Stimulated activated CD4-positive, alpha-beta T cell treated with anti-CD3 and anti-CD28 coated beads, Interleukin-12 subunit alpha, Interleukin-12 subunit beta, amount 100 ng/mL, for 48 hours (primary cell): Measurements from ENCODE around the gene SPTBN1.

Source experiments
- DNase-seq, 3 donors: peaks; one replicate each; pipeline ENCODE4 v3.0.0-alpha.2; 2020; ENCODE audit warnings: low read depth in 2 of 3, low spot score in 1 of 3

The SPTBN1 gene

DNA sequence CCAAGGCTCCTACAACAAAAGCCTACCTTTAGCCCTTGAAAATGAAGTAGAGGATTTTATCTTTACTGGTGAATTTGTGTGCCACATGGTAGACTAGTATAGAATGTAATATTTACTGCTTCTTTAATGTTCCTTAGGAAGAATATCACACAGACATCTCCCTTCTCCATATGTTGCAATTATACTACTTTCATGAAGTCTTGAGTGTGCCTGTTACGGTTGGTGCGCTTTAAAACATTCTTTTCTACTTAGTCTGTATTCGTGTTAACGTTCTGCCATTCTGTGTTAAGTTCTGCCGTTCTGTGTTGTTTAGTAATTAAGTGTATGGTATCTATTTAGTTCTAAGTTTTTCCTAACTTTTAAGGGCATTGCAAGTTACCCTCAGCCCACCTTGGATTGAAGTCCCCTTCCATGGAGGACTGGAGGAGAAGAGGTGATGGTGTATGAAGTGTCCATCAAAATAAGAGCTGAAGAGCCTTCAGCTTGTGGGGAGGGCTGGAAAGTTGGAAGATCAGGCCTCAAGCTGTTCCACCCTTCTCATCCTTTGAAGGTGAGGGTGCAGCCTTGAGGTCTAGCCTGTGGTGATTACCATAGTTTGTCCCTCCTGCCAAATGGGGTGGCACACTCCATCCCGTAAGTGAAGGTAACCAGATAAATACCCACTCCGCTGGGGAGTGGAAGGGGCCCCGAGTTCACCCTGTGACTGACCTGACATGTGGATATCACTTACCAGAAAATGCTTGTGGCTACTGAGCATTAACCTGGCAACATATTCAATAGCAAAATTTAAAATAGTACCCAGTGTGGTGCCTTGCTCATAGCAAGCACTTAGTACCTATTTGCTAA, 131.3 kb downstream of the SPTBN1 start:
- DNase-seq: no peak

DNA sequence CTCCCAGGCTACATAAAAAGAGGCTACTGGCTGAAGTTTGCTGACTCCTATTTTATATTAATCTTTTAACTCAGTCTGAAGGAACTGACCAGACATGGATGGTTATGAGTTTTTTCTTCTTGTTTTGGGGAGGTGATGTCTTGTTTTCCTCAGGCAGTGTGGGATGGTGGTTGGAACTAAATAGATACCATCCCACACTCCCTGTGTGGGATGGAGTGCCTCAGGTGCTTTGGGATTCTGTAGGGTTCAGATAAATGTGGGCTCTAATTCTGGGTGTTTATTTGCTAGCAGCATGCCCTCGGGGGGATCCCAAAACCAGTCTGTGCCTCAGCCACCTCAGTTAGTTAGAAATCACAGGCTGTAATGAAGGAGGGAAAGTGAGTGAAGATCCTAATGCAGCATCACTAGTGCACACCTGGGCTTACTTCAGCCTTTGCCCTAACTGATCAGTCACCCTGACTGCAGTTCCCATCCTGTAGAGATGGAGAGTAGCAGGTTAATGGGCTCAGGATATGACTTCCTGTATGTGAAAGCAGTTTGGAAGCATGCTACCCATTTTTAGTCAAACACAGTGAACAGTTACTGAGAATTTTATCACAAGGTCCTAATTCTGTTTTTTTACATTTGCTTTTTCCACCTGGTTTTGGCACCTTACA, 132.2 kb downstream of the SPTBN1 start:
- no peak for DNase-seq

DNA sequence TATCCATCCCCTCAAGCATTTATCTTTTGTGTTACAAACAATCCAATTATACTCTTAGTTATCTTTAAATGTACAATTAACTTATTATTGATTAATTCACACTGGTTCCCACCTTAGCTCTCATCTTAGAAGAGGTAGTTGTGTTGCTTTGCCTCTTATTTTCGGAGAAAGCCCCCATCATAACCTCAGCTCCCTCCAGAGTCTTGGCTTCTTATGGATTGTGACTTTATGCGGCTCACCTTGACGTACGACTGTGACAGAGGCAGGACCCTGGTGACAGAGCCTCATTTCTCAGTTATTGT, 132.9 kb downstream of the SPTBN1 start:
- DNase-seq: no peak

DNA sequence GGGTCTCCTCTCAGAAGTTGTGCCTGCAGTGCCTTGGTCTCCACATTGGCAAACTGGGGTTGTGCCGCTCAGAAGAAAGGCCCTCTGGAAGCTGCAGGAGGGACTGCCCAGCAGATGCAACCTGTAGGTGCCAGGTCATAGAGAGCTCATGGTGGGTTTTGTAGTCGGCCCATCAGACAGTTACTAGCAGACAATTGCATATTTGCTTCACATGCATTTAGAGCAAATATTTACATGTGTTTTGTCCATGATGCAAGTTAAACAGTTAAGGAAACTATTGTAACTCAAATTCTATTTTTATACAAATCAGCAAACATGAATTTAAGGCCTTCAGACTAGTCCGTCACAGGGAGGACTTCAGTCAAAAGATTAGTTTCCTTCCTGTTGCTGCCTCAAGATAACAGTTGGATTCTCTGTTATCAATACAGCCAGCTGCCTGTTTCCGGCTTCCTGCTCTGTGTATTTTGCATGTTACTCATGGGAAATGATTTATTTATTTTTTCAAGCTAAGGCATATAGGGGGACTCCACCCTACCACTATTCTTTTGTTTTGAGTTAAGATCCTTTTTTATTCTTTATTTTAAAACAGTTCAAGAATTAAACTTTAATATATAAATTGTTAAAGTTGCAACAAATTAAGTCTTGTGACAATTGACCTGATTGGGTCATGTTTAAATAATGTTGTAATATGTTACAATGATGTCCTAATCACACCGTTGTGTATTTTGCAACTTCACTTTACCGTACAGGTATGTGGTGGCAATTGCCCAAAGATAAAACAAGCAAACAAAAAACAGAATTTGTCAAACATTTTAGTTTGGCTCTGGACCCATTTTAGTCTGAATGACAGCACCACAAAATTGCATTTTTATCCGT, 133.5 kb downstream of the SPTBN1 start:
- no peak for DNase-seq

DNA sequence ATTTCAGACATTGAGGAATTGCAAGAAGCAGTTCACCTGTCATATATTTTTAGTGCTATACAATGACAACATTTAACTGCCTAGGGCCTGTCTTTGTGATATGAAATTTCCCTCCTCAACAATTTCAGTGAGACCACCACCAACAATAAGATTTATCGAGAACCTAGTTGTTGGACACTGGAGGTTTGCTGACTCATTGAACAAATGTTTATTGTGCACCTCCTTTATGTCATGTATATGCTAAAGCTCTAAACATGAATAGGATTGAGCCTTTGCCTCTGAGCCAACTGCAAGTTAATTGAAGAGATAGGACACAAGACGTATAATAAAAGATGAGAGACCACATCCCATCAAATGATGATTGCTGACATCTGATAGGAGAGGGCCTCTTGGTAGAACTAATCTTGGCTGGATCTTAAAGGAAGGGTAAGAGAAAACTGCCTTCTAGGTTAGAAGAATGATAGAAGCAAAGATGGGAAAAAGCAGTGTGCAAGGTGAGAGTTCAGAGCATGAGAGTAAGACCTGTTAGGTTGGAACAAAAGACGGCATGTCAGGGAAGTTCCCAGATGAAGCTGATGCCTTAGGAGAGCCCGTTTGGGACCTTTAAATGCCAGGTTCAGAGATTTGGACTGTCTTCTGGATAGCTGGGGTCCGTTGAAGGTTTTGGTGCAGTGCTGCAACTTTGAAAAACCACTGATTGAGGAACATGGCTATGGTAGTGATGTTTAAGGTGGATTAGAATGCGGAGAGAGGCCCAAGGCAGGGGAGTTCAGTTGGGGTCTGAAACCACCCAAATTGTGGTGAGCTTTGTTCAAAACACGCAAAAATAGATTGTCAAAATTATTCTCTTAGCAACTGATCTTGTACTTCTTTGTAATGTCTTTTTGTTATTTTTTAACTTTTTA, 134.3 kb downstream of the SPTBN1 start:
- no peak for DNase-seq

DNA sequence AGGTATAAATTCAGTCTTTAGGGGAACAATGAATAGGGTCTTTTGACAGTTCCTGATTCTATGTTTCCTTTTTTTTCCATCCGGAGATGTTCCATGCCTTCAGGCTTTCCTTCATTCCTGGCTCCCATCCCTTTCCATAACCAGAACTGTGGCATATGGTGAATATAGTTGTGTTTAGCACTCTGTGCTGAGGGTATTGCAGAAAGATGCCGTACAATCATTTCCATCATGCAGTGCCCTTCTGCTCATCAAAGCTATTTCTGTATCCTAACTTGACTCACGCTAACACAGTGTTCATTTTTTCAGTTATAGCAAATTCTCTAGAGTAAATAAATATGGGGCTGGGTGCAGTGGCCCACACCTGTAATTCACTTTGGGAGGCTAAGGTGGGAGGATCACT, 135.4 kb downstream of the SPTBN1 start:
- no peak for DNase-seq

DNA sequence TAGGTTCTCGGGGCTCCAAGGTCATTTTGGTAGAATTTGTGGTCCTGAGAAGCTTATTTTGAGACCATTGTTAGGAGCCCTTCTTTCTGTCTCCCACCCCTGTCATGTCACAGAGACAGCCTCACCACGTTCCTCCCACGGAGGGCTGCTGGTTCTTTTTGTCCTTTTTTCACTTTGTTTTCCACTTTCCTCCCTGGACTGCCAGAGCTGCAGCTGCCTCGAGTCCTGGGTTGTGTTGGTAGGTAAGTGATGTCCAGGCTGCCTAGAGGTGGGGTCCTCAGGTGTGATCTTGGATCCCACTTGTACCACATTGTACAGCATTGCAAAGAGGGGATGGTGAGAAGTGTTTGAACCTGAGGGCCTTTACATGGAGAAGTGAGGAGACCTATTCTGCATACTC, 137.1 kb downstream of the SPTBN1 start:
- no peak for DNase-seq

DNA sequence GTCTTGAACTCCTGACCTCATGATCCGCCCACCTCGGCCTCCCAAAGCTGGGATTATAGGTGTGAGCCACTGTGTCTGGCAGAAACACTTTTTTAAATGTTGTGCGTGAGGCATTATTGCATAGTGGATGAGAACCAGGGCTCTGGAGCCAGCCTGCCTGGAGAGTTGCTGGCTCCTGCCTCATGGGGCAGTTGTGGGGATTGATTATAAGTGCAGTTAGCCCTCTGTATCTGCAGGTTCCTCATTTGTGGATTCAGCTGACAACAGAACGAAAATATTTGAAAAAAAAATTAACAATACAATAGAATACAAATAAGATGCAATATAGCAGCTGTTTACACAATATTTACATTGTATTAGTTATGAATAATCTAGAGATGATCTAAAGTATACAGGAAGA, 137.9 kb downstream of the SPTBN1 start:
- no peak for DNase-seq

DNA sequence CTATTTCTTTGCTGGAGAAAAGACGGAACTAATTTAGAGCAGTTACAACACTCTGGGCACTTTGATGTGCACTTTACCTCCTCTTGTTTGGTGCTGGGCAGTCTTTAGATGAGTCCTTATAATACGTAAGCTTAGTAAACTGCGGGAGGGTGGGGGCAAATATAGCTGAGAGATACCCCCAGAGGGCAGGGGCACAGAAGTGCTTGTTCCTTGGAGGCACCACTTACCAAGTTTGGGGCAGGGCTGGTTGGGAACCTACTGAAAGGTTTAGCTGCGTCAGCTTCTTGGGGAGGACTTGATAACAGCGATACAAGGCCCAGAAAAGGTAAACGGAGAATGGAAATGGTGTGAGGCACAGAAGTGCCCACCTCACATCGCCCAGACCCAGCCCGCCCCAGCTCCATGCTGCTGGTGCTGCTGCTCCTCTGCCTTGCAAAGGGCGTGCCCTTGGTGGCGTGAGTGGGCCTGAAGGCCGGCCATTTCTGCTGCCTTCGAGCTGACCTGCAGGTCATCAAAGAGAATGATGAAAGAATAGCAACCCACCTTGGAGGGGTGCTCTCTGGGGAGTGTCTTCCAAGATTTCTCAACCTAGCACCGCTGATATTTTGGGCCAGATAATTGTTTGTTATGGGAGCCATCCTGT, 139.2 kb downstream of the SPTBN1 start:
- DNase-seq: no peak

DNA sequence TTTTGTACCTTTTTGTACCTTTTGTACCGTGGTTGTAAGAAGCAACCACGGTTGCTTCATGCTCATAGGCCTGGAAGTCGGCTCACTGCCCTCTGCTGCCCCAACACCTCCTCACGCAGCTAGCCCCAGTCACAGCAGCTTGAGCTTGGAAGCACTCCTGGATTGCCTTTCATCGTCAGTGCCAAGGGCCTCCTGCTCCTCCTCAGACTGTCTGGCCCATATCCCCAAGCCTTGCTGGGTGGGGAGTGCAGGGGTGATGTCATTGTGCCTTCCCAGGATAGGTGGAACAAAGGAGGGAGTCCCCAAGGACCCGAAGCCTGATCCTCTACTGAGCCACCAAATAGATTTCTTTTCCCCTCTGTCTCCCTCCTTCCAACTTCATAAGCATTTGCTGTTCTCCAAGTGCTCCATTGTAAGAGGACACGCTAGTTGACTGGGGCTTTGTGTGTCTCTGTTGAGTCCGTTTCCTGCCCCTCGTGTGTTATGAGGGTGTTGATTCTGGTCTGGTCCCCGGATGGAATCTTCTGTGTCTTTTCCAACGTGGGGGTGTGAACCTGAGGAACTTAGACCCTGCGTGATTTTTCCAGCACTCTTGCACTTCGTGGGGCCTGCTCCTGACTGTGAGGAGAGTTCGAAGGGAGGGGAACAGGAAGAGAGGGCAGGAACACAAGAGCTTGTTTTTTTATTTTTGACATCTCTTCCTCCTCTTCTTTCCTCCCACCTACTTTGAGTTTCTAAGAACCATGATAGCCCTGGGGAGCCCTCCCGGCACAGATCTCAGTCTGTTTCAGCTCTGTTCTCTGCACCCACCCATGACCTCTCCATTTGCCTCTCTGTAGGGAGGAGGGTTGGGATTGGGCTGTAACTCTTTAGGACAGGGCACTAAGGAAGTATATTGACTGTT, 140.1 kb downstream of the SPTBN1 start:
- no peak for DNase-seq

DNA sequence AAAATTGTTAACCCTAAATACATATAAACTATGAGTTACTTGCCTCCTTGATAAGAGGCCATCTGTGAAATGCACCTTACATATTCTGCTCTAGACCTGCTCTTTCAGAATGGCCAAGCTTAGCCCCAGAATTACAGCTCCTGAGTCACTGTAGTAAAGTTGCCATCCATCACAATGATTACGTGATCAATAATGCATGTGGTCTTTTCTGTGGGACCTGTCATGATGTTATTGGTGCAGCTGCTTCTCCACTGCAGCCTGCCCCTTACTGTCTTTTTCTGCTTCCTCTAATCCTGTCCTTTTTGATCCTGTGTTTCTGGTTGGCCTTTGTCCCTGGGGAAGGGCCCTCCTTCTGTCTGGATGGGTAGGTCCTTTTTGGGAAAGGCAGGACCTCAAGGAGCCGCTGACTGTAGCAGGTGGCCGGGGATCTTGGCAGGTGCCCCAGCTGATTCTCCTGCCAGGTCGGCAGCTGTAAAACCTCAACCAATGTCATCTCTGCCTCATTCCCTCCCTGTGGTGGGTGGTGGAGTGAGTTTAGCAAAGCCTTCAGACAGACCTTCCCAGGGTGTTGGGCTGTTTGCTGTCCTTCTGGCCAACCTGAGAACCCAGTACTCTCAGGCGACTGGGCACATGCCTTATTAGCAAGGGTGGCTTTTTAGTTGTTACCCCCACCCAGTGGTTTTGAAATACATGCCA, 141.2 kb downstream of the SPTBN1 start:
- DNase-seq: no peak

DNA sequence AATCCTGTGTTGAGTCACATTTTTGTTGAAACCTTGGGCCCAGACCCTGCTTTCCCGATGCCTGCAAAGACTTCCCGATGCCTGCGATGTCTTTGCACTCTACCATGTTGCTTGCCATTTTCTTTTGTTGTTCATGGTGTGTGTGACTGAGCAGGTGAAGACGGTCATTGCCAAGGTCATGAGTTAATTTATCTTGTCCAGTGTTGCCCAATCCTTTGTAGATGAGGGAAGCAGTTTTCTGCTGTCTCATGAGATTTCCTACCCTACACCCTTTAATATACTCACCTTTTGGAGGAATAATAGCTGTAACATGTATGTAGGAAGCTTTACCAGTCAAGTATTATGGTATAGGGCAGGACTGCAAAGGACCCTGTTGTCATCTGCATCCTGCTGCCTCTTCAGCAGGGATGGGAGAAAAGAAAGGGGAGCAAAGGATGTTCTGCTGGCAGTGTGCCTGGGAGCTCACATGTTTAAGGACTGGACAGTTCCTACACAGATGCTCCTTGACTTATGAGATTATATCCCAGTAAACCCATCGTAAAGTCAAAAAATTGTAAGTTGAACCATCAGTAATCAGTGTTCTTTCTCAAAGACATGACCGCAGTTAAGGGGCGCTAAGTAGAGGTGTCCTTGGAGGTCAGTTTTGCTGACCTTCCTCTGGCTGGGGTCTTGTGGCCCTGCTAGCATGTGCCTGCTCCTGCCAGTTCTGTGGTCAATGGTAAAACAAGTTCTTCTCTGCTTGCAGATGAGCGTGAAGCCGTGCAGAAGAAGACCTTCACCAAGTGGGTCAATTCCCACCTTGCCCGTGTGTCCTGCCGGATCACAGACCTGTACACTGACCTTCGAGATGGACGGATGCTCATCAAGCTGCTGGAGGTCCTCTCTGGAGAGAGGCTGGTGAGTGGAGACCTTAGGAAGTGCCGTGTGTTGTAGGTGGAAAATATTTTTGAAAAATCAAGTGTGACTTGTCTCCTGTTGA, 142.5 kb downstream of the SPTBN1 start:
- no peak for DNase-seq

DNA sequence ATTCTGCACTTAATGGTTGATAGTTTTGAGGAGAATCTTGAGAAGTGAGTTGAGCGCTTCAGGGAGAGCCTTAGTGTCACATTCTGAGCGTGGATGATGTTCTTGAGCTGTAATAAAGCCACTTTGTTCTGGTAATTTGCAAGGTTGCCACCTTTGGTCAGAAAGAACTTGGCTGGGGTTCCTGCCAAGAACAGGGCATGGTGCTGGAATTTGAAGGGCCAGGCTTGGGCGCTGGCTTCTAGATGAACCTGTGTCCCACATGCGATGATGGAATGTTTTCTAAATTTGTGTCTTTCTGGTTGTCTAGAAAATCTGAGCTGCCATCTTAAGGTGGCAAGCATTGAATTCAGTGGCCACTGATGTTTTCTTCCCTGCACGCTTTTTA, 143.2 kb downstream of the SPTBN1 start:
- no peak for DNase-seq

DNA sequence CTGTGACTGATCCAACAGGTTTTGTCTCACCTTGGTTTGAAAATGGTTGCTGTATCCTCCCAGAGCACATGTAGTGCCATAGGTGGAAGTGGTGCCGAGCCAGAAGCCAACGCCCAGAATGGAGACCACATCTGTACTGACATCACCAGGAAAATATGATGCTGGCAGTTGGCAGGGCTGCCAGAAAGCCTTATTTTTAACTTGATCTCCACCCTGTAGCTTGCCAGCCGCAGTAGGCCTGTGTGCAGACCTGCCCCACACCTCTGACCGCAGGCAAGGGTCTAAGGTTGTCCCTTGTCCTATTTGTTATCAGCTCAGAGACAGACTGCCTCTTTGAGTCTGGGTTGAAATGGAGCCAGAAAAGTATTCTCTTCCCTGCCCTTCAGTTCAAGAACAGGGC, 143.8 kb downstream of the SPTBN1 start:
- no peak for DNase-seq

DNA sequence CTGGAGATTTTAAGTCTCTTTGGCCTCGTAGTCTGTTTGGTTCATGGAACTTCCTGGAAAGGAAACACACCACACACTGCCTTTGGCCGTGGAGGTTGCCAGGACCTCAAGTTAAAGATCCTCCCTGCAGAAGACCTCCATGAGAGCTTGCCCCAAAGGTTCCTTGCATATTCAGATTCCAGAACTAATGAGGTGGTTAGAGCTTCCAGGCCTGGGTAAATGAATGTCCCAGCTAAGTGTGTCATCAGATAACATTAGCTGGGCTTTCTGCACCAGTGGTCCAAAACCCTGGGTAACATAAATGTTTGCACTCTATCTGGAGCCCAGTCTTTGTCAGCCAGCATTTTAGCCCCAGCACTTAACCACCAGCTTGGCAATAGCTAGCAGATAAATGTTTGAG, 145.2 kb downstream of the SPTBN1 start:
- DNase-seq: no peak

DNA sequence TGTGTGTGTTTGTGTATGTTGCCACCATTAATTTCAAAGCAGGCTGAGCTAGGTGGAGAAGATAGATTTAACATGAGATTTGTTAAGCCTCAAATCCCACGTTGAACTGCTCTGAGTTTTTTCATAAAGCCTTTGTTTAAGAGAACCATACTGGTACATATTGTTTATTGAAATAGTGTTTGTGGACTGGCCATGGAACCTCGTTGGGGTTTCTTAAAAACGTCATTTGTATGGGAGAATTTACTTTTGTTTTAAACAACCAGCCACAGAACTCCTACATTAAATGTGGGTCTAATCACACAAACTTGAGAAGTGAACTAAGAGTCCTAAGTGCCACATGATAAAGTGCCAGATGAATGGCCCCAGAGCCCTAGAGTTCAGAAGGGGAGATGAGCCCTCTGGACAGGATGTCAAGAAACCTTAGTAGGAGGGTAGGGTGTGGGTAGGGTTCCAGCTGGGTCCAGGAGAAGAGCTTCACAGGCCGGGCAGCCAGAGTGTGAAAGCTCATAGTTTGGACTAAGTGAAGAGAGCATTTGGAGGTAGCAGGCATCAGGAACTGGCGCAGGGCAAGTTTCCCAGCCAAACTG, 146.7 kb downstream of the SPTBN1 start:
- DNase-seq: no peak

DNA sequence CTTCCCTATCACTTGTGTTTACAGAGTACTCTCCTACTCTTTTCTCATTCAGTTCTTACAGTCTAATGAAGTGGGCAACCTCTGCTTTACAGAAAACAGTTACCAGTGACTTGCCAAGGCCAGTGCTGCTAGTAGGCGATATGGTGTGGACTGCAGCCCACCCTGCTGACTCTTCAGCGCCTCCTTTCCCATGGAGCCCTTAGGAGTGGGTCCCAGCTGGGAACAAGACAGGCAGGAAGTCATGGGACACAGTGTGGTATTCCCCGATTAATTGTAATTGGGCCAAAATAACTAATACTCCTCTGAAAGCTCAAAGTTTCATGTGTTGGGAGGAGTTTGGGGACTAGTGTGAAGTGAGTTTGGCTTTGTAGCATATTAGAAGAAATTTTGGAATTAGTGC, 147.2 kb downstream of the SPTBN1 start:
- no peak for DNase-seq
